Stomach (tissue), 4 donors: ENCODE results near the gene USP54.

Experiments used
- CTCF ChIP-seq, 7 experiments: fragments of 450-650 bp in 4 of 7; fragments of 200-600 bp in 3 of 7; sonication (generic) in 3 of 7; IDR thresholded peaks; one replicate each; pipeline ENCODE4 v1.5.1; 2016 to 2019; ENCODE audit warnings: antibody characterized with exemption in 7 of 7, control low read depth in 2 of 7, mild to moderate bottlenecking in 1 of 7
- POLR2A ChIP-seq, 4 donors: fragments of 450-650 bp; IDR thresholded peaks; one replicate each; pipeline ENCODE4 v1.6.1; 2016; ENCODE audit warnings: antibody characterized with exemption in 4 of 4, control low read depth in 2 of 4, mild to moderate bottlenecking in 1 of 4, moderate library complexity in 1 of 4

- TF ChIP-seq CTCF (IDR thresholded peaks at IDR 0.05) (no peak), POLR2A (IDR thresholded peaks at IDR 0.05) (no peak)
Measured at GRCh38 chr10:73495884-73496674, 95.1 kb downstream of the USP54 start, which contains the start of gene PPP3CB.
